HG02943 (cell line): ENCODE measurements around the gene B4GALT2.

ENCODE experiments used
- ATAC-seq: cut with Tn5 transposase; IDR thresholded peaks from one replicate; pipeline ENCODE4 v1.9.1; 2021; ENCODE audit warnings: mild to moderate bottlenecking, low read depth, moderate library complexity; ENCODE audit not compliant: unreplicated experiment

Gene B4GALT2, protein sequence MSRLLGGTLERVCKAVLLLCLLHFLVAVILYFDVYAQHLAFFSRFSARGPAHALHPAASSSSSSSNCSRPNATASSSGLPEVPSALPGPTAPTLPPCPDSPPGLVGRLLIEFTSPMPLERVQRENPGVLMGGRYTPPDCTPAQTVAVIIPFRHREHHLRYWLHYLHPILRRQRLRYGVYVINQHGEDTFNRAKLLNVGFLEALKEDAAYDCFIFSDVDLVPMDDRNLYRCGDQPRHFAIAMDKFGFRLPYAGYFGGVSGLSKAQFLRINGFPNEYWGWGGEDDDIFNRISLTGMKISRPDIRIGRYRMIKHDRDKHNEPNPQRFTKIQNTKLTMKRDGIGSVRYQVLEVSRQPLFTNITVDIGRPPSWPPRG

DNA sequence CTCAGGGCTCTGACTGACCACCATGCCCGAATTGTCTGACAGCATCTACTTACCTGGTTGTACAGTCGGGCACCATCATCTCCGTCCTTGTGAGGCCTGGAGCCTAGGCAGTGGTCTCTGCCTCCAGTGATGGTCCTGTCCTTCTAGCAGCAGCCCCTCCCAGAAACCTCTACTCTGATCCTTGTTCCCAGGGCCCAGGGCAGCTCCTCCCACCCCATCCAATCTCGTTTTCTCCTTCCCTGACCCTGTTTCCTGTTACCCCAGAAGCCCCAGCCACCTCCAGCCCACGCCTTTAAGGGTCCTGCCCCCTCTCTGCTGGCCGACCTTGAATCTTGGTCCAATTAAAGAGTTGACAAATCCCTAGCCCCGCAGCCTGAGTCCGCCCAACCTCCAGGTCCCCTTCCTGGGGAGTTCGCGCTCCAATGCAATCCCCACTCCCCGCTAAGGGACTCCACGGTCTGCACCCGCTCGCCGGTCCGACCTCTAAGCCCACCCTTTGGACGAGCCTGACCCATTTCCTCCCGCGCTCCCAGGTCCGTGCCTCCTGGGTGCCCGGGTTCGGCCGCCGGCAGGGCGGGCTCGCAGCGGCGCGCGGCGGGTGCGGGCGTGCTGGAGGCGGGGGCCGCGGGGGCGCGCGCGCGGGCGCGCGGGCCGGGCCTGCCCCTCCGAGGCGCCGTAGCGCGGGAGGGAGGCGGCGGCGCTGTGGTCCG is at the start of gene B4GALT2:
Gene B4GALT2 (plus strand): TSS at position 660 of the 710 bp plus-strand sequence. CDS start 1,951 bp downstream, outside the sequence.
- ATAC-seq: no peak

DNA sequence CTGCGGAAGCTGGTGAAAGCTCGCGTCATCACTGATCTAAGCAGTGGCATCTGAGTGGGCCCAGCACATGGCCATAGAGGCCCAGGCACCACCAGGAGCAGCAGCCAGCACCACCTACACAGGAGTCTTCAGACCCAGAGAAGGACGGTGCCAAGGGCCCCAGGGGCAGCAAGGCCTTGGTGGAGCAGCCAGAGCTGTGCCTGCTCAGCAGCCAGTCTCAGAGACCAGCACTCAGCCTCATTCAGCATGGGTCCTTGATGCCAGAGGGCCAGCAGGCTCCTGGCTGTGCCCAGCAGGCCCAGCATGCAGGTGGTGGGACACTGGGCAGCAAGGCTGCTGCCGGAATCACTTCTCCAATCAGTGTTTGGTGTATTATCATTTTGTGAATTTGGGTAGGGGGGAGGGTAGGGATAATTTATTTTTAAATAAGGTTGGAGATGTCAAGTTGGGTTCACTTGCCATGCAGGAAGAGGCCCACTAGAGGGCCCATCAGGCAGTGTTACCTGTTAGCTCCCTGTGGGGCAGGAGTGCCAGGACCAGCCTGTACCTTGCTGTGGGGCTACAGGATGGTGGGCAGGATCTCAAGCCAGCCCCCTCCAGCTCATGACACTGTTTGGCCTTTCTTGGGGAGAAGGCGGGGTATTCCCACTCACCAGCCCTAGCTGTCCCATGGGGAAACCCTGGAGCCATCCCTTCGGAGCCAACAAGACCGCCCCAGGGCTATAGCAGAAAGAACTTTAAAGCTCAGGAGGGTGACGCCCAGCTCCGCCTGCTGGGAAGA is 48.7 kb upstream of the B4GALT2 start:
- ATAC-seq: no peak

DNA sequence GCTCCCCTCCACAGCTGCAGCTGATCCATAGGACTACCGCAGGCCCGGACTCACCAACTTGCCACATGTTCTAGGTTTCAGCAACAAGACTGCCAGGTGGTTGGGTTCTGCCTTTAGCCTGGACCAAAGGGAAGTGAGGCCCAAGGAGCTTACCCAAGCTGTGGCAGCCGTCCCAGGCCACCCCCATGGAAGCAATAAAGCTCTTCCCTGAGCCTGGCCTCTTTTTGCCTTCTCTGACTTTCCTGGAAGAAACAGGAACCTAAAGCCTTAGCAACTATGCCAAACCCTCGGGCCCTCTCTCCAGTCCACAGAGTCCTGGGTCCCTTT is 48.1 kb upstream of the B4GALT2 start:
- ATAC-seq: no peak

DNA sequence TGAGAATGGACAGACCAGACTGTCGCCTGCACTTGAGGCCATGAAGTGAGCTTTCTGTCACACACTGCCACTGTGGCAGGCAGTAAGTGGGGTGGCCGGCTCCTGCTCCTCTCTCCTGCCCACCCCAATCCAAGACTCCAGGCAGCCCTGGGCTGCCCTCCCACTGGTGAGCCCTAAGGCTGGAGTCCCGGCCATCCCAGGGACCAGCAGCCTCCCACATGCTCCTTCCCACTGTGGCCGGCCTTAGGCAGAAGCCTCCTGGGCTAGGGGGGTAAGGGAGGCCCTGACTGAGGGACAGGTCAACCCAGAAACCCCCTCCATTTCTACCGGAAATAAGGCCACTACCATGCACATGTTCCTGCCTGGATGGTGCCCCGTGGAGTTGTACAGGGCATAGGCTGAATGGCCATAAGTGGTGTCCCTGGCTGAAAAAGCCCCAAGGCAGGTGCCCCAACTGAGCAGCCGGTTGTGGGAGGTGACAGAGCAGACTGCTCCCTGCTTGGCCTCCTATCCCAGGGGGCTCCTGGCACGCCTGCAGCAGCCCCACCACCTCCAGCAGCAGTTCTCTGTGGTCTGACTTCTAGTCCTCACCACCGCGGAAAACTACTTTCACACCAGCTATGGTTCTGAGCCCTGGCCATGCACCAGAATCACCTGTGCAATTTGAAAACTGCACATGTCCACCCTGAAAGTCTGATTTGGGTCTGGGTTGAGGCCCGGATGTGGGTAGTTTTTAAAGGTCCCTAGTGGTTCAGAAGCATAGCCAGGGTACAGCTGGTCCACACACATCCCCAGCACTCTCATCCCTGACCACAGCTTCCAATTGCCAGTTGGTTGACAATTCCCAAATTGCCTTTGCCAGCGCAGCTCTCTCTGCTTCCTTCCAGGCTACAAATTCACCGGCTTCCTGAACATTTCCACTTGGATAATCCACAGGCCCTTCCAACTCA is 47.0 kb upstream of the B4GALT2 start:
- ATAC-seq: no peak

DNA sequence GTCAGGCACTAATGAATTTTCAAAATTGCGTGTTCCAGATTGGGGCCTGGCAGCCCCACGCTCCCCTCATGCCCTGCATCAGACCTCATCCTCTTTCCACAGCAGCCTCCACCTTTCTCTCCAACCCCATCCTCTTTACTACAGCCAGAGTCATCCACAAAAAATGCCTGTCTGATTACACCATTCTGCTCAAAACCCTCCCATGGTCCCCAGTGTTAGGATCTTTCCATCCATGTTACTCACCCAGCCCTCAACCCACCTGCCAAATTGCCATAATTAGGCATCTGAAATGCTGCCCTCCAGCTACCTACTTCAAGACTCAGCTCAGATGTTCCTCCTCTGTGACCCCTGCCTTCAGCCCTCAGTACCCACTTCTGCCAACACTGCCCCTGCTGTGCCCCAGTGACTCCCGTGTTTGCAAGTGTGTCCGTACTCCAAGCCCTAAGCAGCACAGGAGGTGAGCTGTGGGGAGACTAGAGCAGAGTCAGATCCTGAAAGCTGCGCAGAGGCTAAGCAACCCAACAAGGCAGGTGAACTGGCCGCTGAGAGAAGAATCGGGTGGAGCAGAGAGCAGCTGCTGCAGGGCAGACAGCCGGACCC is 46.1 kb upstream of the B4GALT2 start:
- ATAC-seq: no peak

DNA sequence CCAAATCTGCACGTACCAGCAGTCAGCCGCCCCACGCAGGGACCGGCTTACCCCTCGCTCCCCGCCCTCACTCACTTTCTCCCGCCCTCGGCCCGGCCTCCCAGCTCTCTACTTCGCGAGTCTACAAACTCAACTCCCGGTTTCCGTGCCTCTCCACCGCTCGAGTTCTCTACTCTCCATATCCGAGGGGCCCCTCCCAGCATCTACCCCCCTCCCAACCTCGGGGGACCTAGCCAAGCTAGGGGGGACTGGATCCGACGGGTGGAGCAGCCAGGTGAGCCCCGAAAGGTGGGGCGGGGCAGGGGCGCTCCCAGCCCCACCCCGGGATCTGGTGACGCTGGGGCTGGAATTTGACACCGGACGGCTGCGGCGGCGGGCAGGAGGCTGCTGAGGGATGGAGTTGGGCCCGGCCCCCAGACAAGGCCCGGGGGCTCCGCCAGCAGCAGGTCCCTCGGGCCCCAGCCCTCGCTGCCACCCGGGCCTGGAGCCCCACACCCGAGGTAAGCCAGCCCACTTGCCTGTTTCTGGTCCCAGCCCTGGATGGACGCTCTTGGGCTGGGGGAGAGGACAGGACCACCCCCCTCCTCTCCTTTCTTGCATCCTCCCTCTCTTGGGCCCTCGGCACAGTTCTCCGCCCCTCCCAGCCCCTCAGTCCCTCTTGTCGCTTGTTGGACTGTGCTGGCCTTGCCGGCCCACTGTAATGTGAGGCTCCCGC is 45.5 kb upstream of the B4GALT2 start, which contains the start of gene ARTN:
Gene ARTN (plus strand): TSS at position 416 of the 715 bp plus-strand sequence. CDS start 1,856 bp downstream, outside the sequence.
- ATAC-seq: no peak

DNA sequence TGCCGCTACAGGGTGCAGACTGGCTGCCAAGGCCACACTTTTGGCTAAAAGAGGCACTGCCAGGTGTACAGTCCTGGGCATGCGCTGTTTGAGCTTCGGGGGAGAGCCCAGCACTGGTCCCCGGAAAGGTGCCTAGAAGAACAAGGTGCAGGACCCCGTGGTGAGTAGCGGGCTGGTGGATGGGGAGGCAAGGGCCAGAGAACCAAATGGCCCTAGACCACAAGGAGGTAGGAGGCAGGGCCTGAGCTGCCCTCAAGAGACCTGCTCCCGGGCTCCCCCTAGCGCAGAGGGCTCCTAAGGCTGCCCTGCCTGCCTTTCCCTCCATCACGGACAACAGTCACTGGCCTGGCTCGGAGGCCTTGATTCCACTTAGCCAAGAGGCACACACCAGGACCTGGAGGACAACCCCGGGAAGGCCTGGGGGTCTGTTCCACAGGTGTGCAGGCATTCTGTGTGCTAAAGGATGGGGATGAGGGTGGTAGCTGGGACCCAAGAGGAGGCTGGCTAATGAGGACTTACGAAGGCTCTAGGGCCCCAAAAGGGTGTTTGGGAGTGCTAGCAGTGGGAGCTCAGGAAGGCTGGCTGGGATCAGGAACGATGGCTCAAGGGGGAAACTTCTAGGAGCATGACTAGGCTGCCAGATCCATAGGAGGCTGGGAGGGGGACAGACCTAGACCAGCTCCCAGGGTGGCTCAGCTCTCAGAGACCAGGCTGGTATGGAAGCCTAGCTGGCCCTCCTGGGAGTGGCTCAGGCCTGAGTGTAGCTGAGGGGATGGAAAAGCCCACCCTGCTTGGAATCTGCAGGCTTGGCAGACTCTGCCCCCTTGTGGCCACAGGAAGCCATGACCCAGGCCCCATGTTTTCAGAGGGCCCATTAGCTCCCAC is 44.7 kb upstream of the B4GALT2 start:
- ATAC-seq: no peak

DNA sequence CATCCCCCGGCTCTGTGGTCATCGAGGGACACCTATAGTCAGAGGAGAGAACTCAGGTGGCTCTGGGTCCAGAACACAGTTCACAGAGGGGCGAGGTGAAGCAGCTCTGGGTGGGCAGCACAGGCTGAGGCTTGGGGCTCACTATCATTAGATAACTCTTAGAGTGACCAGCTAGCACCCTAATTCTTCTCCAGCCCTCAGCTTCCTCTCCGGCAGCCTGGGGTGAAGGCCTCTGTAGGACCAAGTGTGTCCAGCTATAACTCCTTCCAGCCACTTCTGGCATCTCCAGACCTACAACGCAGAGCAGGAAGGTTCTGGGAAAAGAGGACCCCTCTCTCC is 44.1 kb upstream of the B4GALT2 start:
- no peak for ATAC-seq

DNA sequence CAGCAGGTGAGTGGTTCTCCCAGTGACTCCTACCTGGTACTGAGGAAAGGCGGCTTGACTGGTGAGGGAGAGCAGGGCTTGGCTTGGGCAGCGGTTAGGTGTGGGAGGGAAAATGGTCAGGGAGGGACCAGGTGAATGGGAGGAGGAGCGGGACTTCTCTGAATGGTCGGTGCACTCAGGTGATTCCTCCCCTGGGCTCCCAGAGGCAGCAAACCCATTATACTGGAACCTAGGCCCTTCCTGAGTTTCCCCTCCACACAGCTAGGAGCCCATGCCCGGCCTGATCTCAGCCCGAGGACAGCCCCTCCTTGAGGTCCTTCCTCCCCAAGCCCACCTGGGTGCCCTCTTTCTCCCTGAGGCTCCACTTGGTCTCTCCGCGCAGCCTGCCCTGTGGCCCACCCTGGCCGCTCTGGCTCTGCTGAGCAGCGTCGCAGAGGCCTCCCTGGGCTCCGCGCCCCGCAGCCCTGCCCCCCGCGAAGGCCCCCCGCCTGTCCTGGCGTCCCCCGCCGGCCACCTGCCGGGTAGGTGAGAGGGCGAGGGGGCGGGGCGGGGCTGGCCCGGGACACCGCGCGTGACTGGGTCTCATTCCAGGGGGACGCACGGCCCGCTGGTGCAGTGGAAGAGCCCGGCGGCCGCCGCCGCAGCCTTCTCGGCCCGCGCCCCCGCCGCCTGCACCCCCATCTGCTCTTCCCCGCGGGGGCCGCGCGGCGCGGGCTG is 43.1 kb upstream of the B4GALT2 start:
- ATAC-seq: no peak

DNA sequence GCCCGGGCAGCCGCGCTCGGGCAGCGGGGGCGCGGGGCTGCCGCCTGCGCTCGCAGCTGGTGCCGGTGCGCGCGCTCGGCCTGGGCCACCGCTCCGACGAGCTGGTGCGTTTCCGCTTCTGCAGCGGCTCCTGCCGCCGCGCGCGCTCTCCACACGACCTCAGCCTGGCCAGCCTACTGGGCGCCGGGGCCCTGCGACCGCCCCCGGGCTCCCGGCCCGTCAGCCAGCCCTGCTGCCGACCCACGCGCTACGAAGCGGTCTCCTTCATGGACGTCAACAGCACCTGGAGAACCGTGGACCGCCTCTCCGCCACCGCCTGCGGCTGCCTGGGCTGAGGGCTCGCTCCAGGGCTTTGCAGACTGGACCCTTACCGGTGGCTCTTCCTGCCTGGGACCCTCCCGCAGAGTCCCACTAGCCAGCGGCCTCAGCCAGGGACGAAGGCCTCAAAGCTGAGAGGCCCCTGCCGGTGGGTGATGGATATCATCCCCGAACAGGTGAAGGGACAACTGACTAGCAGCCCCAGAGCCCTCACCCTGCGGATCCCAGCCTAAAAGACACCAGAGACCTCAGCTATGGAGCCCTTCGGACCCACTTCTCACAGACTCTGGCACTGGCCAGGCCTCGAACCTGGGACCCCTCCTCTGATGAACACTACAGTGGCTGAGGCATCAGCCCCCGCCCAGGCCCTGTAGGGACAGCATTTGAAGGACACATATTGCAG is 42.4 kb upstream of the B4GALT2 start:
- ATAC-seq: no peak

DNA sequence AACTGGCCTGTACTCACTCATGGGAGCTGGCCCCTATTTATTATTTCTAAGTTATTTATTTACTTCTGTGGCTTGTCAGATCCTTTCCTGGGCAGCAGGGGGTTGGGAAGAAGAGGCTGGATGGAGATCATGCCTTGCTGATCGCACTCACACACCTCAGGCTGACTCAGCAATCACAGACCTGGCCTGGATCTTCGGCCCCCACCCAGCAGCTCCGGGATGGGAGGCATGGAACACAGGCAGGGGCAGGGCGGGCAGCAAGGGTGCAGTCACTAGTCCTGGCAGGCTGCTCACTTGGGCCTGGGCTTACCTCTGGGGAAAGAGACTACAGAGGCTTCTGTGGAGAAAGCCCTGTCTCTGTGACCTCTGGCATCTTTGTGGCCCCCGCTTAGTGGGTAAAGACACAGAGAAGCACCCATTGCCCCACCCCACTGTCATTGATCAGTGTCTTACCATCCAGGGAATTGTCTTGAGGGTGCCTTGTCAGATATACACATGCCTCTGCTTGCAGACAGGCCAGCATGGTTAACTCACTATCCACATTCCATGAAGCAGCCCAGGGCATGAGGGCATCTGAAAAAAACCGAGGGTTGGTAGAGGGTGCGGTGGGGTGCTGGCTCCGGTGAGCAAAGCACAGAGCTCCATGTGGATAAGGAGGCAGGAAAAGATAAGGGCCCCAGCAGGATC is 41.7 kb upstream of the B4GALT2 start:
- no peak for ATAC-seq

DNA sequence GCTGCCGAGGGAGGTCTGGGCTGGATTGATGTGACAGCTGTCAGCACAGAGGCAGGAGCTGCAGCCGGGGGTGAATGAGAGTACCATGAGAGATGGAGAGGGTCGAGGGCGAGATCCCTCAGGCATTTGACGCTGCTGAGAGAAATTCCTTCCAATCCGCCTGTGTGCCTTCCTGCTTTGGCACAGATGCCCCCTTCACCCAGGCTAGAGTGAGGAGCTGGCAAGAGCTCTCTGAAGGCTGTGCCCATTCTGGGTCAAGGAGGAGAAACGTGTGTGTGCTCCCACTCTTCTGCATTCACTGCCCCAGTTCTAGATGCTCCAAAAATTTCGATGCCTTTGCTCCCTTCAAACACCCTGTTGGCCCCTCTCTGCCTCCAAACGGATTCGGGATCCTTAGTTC is 40.6 kb upstream of the B4GALT2 start:
- ATAC-seq: no peak

DNA sequence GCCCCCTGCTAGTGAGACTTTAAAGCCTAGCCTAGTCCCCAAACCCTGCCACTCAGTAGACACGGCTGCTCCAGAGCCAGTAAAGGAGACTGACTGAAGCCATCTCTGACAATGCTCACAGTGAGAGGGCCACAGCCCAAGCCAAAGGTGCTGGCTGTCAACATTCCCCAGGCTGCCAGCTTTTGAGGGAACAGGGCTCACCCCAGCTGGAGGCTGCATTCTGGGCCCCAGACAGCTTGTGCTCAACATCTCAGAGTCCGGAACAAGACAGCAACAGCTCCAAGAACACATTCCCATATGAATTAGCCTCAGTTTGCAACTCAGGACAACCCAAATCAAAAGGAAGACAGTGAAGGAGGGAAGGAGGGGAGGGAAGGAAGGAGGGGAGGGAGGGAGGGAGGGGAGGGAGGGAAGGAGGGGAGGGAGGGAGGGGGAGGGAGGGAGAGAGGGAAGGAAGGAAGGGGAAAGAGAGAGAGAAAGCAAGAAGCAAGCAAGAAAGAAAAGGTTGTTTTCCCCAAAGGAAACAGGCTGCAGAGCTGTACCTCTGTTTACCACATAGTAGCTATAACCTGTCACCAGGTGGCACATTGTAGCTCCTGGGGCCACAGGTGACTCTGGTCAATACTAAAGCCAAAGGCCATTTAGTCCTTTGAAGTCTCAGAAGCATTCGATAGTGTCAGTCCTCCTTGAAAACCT is 40.0 kb upstream of the B4GALT2 start:
- ATAC-seq: no peak

DNA sequence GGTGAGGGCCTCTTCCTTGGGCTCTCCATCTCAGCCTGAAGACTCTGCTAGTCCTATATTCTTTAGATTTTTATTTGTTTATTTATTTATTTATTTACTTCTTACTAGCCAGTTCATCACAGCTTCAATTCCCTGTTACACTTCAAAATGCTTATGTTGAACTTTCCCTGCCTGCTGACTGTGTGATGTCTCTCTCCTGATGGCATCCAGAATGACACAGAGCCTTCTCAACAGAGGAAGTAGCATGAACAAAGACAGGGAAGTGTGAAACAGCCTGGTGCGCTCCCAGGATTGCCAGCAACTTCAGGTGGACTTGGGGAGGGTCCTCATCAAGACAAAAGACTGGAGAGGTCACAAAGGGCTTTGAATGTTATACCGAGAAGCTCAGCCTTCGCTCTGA is 36.6 kb upstream of the B4GALT2 start:
- no peak for ATAC-seq

DNA sequence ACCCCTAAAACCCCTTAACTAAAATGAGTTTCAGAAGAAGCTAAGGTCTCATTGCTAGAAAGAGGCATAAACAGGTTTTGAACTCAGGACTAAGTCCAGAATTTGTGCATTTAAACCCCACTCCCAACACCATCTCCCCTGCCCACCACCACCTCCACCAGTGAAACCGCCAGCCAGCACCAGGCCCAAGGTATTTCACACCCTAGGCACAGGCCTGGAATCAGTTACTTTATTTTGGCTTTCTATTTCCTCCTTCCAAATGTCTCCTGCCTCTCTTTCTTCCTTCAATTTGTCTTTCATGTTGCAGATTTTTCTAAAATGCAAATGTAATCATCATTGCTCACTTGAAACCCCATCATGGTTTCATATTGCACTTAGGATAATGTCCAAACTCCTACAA is 34.1 kb upstream of the B4GALT2 start:
- no peak for ATAC-seq

DNA sequence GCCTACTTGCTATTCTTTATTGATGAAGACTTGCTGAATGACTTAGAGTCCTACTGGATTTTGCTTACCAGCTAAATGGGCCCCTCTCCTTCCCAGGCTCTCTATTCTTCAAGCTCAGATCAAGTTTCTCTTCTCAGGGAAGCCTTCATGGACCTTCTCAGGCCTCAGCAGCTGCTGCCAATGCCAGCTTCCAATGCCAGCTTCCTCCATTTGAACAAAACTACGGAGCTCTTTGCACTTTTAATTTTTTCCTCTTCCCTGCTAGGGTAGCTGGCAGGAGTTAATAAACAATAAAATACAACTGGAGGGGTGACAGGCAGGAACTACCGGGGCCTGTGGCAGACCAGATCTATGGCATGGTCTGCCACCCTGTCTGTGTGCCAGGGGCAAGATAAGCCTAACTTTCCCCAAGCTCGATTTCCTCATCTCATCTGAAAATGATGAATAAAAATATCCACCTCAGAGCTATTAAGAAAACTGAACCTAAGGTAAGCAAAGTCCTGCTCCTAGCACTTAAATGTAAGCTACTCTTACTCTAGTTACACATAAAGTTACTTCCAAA is 33.3 kb upstream of the B4GALT2 start:
- no peak for ATAC-seq
